Lower lobe of right lung (tissue), 2 donors: Measurements from ENCODE around the gene RPH3AL. TPM values are rescaled to one million over a fixed set of nuclear protein-coding genes. Genes with fewer than 3 reads are reported as not detected.

ENCODE experiments used
- ATAC-seq, 2 donors: fragments of 200-7000 bp; cut with Tn5 transposase; one replicate each; pipeline ENCODE4 v1.9.1; 2020 to 2022; ENCODE audit warnings: mild to moderate bottlenecking in 2 of 2, moderate library complexity in 2 of 2
- DNase-seq: peaks from one replicate; pipeline ENCODE4 v3.0.0-alpha.2; 2020
- H3K27ac ChIP-seq: fragments of 200-600 bp; one replicate; pipeline ENCODE4 v1.8.0; 2022
- H3K27me3 ChIP-seq: fragments of 200-600 bp; one replicate; pipeline ENCODE4 v1.8.0; 2022; ENCODE audit warnings: low read depth
- H3K36me3 ChIP-seq: fragments of 200-600 bp; one replicate; pipeline ENCODE4 v1.8.0; 2022; ENCODE audit warnings: mild to moderate bottlenecking
- H3K4me1 ChIP-seq: fragments of 200-600 bp; one replicate; pipeline ENCODE4 v1.8.0; 2022
- H3K4me3 ChIP-seq: fragments of 200-600 bp; one replicate; pipeline ENCODE4 v1.8.0; 2022; ENCODE audit warnings: mild to moderate bottlenecking
- H3K9me3 ChIP-seq: fragments of 200-600 bp; one replicate; pipeline ENCODE4 v1.8.0; 2022
- CTCF ChIP-seq: fragments of 200-600 bp; IDR thresholded peaks from one replicate; pipeline ENCODE4 v1.8.0; 2022; ENCODE audit warnings: antibody characterized with exemption, mild to moderate bottlenecking
- intact Hi-C: fragments of 100-400 bp; cut with DNase I; formaldehyde crosslinking; loops from one replicate; pipeline ENCODE4 v1.11.0; 2022
- total RNA-seq: library from RNA; stranded (reverse); fragmentation: NEBNext Ultra II Directional; extraction: Animal tissue kit (Norgen Biotek cat#: 25700); gene quantifications from one replicate; pipeline ENCODE4 v1.2.1, GENCODE V29; 2021
- donor health status: DM: no; HTN: yes; CAD: no; lungs with severe emphysema.

Gene RPH3AL
- total RNA-seq, 1 donor from 2014 or later: 38.7 TPM

GRCh38 chr17:333626-334396, 18.8 kb downstream of the RPH3AL start:
- peak overlapping the region; percentile 37 for H3K4me3 ChIP-seq
- peaks cover 36% of the 10 kb centered on the region for H3K4me1 ChIP-seq
- peak; percentile 71 for DNase-seq
- H3K27me3 ChIP-seq: no peaks in the 10 kb centered on the region
- H3K9me3 ChIP-seq: no peaks in the 10 kb centered on the region
- no peak for TF ChIP-seq CTCF
- H3K27ac ChIP-seq: peak overlapping the region; percentile 77
- intact Hi-C loops: no loop called here
- ATAC-seq: peak; percentile 75 to 77
- no peaks in the 10 kb centered on the region for H3K36me3 ChIP-seq

GRCh38 chr17:332558-333322, 19.9 kb downstream of the RPH3AL start:
- intact Hi-C loops: no loop called here
- no peak overlapping the region for H3K27ac ChIP-seq
- DNase-seq: no peak

GRCh38 chr17:332023-332422, 20.6 kb downstream of the RPH3AL start:
- peaks cover 31% of the 10 kb centered on the region for H3K4me1 ChIP-seq
- ATAC-seq: no peak
- intact Hi-C loops: no loop called here
- H3K27me3 ChIP-seq: no peaks in the 10 kb centered on the region
- no peak for TF ChIP-seq CTCF
- H3K9me3 ChIP-seq: no peaks in the 10 kb centered on the region
- DNase-seq: no peak
- no peak overlapping the region for H3K4me3 ChIP-seq
- H3K36me3 ChIP-seq: peaks cover 1% of the 10 kb centered on the region
- H3K27ac ChIP-seq: peak overlapping the region; percentile 31

More at GRCh38 chr17:332558-333322, 19.9 kb downstream of the RPH3AL start:
- Histone ChIP-seq H3K4me1 (peaks cover 31% of the 10 kb centered on the region), H3K4me3 (no peak overlapping the region), H3K36me3 (no peaks in the 10 kb centered on the region), H3K9me3 (no peaks in the 10 kb centered on the region), H3K27me3 (no peaks in the 10 kb centered on the region)
- no peak for ATAC-seq
- TF ChIP-seq CTCF: no peak

- Histone ChIP-seq H3K27ac (peak overlapping the region; percentile 31), H3K27me3 (no peaks in the 10 kb centered on the region), H3K4me1 (peaks cover 25% of the 10 kb centered on the region), H3K9me3 (no peaks in the 10 kb centered on the region), H3K36me3 (peaks cover 5% of the 10 kb centered on the region), H3K4me3 (peak overlapping the region; percentile 23)
- ATAC-seq: peak in 1 of 2 donors; percentile 2
- intact Hi-C loops: no loop called here
- TF ChIP-seq CTCF: no peak
- DNase-seq: no peak
Measured at GRCh38 chr17:330993-331701, 21.5 kb downstream of the RPH3AL start.

- intact Hi-C loops: no loop called here
- H3K27ac ChIP-seq: no peak overlapping the region
- no peaks in the 10 kb centered on the region for H3K9me3 ChIP-seq
- no peak overlapping the region for H3K4me3 ChIP-seq
- H3K4me1 ChIP-seq: peaks cover 14% of the 10 kb centered on the region
- TF ChIP-seq CTCF: no peak
- H3K27me3 ChIP-seq: no peaks in the 10 kb centered on the region
- peaks cover 5% of the 10 kb centered on the region for H3K36me3 ChIP-seq
- DNase-seq (no peak), ATAC-seq (no peak)
Measured at GRCh38 chr17:329784-330420, 22.7 kb downstream of the RPH3AL start.
